ENCODE results near the gene CDH7.

The CDH7 gene

GRCh38 chr18:65790604-65791003, 39.8 kb downstream of the CDH7 start:
- H3F3A ChIP-seq (ENCODE audit: control insufficient read depth, insufficient read depth) = no peaks in the 10 kb centered on the region
- no peaks in the 10 kb centered on the region for H3K4me1 ChIP-seq (ENCODE audit: control insufficient read depth, low read length)
- TF ChIP-seq CTCF (IDR thresholded peaks at IDR 0.05; ENCODE audit: low read depth, low read length, poor library complexity, severe bottlenecking) = no peak
- no peak for TF ChIP-seq EZH2phosphoT487 (IDR thresholded peaks at IDR 0.05; ENCODE audit: borderline replicate concordance, low read length)
- H3K36me3 ChIP-seq (ENCODE audit: control insufficient read depth, low read length) = no peaks in the 10 kb centered on the region
- H3K27ac ChIP-seq (ENCODE audit: low read depth, low read length) = no peak overlapping the region
- H4K20me1 ChIP-seq (ENCODE audit: control insufficient read depth, insufficient read depth, low read depth, low read length) = no peaks in the 10 kb centered on the region
- no peaks in the 10 kb centered on the region for H3K79me2 ChIP-seq (ENCODE audit: control insufficient read depth, low read length)
- H3K9me2 ChIP-seq (replicated peaks; ENCODE audit: control insufficient read depth, low read length) = no peaks in the 10 kb centered on the region
- H3K4me3 ChIP-seq (ENCODE audit: low read length) = no peak overlapping the region
- H3K9me3 ChIP-seq (ENCODE audit: control insufficient read depth, insufficient read depth, low read length) = no peaks in the 10 kb centered on the region
- H3K4me2 ChIP-seq (ENCODE audit: low read length) = no peak overlapping the region
- H3K27me3 ChIP-seq (ENCODE audit: control insufficient read depth, low read length) = no peaks in the 10 kb centered on the region

- Histone ChIP-seq H3K9me3 (ENCODE audit: control insufficient read depth, insufficient read depth, low read length) (no peaks in the 10 kb centered on the region), H4K20me1 (ENCODE audit: control insufficient read depth, insufficient read depth, low read depth, low read length) (no peaks in the 10 kb centered on the region), H3K27me3 (ENCODE audit: control insufficient read depth, low read length) (no peaks in the 10 kb centered on the region), H3K27ac (ENCODE audit: low read depth, low read length) (no peak overlapping the region), H3K9me2 (replicated peaks; ENCODE audit: control insufficient read depth, low read length) (no peaks in the 10 kb centered on the region), H3K4me3 (ENCODE audit: low read length) (no peak overlapping the region), H3F3A (ENCODE audit: control insufficient read depth, insufficient read depth) (no peaks in the 10 kb centered on the region), H3K4me1 (ENCODE audit: control insufficient read depth, low read length) (no peaks in the 10 kb centered on the region), H3K36me3 (ENCODE audit: control insufficient read depth, low read length) (no peaks in the 10 kb centered on the region), H3K4me2 (ENCODE audit: low read length) (no peak overlapping the region), H3K79me2 (ENCODE audit: control insufficient read depth, low read length) (no peaks in the 10 kb centered on the region)
- TF ChIP-seq CTCF (IDR thresholded peaks at IDR 0.05; ENCODE audit: low read depth, low read length, poor library complexity, severe bottlenecking) (no peak), EZH2phosphoT487 (IDR thresholded peaks at IDR 0.05; ENCODE audit: borderline replicate concordance, low read length) (no peak)
Measured at GRCh38 chr18:65791719-65792118, 40.9 kb downstream of the CDH7 start.

- no peaks in the 10 kb centered on the region for H4K20me1 ChIP-seq (ENCODE audit: control insufficient read depth, insufficient read depth, low read depth, low read length)
- H3K79me2 ChIP-seq (ENCODE audit: control insufficient read depth, low read length) = no peaks in the 10 kb centered on the region
- H3K9me3 ChIP-seq (ENCODE audit: control insufficient read depth, insufficient read depth, low read length) = no peaks in the 10 kb centered on the region
- TF ChIP-seq CTCF (IDR thresholded peaks at IDR 0.05; ENCODE audit: low read depth, low read length, poor library complexity, severe bottlenecking) = no peak
- TF ChIP-seq EZH2phosphoT487 (IDR thresholded peaks at IDR 0.05; ENCODE audit: borderline replicate concordance, low read length) = no peak
- no peak overlapping the region for H3K4me3 ChIP-seq (ENCODE audit: low read length)
- no peak overlapping the region for H3K27ac ChIP-seq (ENCODE audit: low read depth, low read length)
- no peak overlapping the region for H3K4me2 ChIP-seq (ENCODE audit: low read length)
- H3K27me3 ChIP-seq (ENCODE audit: control insufficient read depth, low read length) = no peaks in the 10 kb centered on the region
- H3K36me3 ChIP-seq (ENCODE audit: control insufficient read depth, low read length) = no peaks in the 10 kb centered on the region
- no peaks in the 10 kb centered on the region for H3F3A ChIP-seq (ENCODE audit: control insufficient read depth, insufficient read depth)
- H3K9me2 ChIP-seq (replicated peaks; ENCODE audit: control insufficient read depth, low read length) = no peaks in the 10 kb centered on the region
- H3K4me1 ChIP-seq (ENCODE audit: control insufficient read depth, low read length) = no peaks in the 10 kb centered on the region
Measured at GRCh38 chr18:65792456-65793074, 41.8 kb downstream of the CDH7 start.

All from DOHH2 (cell line).